Medulla oblongata (tissue), 1 donor: ENCODE data around the gene SLC26A8.

Experiments used
- DNase-seq: peaks from one replicate; pipeline ENCODE4 v3.0.0-alpha.2; 2015; ENCODE audit errors: extremely low spot score

The SLC26A8 gene, protein sequence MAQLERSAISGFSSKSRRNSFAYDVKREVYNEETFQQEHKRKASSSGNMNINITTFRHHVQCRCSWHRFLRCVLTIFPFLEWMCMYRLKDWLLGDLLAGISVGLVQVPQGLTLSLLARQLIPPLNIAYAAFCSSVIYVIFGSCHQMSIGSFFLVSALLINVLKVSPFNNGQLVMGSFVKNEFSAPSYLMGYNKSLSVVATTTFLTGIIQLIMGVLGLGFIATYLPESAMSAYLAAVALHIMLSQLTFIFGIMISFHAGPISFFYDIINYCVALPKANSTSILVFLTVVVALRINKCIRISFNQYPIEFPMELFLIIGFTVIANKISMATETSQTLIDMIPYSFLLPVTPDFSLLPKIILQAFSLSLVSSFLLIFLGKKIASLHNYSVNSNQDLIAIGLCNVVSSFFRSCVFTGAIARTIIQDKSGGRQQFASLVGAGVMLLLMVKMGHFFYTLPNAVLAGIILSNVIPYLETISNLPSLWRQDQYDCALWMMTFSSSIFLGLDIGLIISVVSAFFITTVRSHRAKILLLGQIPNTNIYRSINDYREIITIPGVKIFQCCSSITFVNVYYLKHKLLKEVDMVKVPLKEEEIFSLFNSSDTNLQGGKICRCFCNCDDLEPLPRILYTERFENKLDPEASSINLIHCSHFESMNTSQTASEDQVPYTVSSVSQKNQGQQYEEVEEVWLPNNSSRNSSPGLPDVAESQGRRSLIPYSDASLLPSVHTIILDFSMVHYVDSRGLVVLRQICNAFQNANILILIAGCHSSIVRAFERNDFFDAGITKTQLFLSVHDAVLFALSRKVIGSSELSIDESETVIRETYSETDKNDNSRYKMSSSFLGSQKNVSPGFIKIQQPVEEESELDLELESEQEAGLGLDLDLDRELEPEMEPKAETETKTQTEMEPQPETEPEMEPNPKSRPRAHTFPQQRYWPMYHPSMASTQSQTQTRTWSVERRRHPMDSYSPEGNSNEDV

DNA sequence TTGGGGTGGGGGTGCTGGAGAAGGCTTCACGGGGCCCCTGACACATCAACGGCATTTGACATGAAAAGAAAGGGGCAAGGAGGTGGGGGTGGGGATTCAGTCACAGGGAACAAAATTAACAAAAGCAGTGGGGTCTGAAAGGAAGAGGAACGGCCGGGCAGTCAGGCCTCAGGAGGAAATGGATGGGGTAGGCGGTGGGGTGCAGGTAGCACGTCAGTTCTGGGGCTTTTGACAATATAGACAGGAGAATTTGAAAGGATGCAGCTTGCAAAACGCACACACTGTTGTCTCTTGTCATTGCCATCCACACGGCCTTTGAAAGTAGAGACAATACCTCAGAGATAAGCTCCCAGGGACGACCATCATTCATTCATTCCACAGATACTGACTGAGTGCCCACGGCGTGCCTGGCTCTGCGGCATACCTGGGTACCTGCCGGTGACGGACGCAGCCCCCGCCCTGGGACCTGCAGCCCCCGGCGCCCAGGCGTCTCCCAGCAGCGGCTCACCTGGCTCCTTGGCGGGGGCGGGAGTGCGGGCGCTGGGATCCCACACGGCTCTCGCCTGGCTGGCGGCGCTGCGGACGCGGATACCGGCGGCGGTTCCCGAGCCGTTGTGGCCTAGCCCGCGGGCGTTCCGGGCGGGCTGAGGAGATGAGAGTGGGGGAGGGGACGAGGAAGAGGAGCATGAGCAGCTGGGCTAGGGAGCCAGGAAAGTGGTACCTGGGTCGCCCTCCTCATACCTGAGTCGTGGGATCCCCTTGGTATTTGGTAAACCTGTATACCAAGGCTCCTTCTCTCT is at the start of gene SLC26A8:
Gene SLC26A8, minus strand, starts transcription at position 646 of the 800 bp plus-strand sequence. CDS start 4,934 bp downstream, outside the sequence.
- DNase-seq: no peak

DNA sequence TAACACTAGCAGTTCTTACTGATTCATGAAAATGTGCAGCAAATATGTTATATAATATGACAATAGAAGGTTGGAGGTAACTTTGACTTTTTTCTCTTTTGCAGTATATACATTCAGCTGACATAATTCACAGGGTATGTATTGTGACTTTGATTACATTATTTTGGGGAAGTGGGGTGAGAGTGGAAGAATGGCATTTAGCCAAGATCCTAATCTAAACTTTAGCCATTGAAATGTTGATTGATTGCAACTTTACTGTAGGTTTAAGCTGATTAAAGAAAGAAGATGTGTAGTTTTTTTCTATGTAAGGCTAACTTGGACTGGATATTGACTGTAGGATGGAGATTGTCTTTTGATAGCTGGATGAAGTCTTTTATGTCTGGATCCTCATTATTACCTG is 49.1 kb upstream of the SLC26A8 start:
- no peak for DNase-seq

DNA sequence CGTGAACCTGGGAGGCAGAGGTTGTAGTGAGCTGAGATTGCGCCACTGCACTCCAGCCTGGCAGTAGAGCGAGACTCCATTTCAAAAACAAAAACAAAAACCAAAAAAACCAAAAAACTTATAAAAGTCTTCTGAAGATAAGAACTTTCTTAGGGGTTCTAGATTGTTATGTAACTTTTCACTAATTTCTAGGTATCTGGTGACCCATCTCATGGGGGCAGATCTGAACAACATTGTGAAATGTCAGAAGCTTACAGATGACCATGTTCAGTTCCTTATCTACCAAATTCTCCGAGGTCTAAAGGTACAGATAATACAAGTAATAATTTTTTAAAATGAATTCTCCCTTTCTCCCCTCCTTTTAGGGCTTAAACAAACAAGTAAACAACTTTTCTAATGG is 48.2 kb upstream of the SLC26A8 start:
- DNase-seq: no peak

DNA sequence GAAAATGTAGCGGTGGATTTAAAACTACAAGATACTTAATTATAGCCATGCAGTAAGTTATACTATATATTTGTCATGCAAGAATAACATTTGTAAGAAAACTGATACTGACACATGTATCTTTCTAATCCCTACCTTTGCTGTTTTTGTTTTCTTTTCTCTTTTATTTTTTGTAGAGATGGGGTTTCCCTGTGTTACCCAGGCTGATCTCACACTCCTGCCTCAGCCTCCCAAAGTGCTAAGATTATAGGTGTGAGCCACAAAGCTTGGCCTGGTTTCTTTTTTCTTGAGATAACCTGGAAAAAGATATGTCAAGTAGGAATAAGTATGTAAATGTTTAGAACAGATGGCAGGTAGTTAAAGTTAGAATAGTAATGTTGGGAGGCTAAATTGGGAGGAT is 47.3 kb upstream of the SLC26A8 start:
- DNase-seq: no peak

DNA sequence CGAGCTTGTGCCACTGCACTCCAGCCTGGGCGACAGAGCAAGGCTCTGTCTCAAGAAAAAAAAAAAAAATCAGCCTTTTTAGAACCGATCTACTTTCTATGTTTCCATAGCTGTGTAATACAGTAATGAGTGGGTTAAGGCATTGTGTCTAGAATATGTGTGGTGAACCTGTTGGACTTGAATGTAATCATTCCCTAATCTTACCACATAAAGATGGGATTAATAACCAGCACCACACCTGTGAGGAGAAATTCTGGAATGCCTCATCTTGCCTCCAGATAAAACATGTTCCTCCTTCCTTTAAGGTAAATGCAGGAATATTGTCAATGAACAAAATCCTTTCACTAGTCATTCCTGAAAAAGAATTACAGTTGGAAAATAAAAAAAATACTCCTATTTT is 46.8 kb upstream of the SLC26A8 start:
- DNase-seq: no peak

DNA sequence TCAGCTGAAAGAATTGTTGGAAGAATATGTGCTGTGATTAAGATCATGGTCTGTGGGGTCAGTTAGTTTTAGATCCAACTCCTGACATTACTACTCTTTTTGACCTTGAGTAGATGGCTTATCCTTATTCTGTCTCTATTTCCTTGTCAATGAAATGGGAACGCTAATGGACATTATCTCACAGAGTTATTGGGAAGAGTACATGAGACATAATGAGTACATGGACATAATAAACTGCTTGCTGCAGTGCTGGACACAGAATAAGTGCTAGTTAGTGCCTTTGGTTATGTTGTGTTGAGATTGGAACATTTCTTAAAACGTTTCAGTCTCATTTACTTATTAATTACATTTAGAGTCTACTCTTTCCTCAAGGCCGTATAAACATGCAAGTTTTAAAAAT is 45.8 kb upstream of the SLC26A8 start:
- no peak for DNase-seq

DNA sequence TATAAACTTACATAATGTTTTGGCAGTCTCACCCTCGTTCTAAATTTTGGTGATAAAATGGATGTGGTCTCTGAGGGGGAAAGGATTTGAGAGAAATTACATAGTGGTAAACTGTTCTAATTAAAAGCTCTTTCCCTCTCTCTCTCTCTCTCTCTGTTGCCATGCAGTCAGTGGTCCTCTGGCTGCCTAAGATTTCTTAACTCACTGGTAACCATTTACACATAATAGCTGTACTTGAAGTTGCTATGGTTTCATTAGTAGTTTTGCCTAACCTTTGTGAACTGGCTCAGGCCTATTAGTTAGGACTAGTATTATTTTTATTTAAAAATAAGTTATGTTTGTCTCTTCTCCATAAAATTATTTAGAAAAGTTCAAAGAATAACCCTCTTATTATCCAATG is 45.1 kb upstream of the SLC26A8 start:
- DNase-seq: no peak

DNA sequence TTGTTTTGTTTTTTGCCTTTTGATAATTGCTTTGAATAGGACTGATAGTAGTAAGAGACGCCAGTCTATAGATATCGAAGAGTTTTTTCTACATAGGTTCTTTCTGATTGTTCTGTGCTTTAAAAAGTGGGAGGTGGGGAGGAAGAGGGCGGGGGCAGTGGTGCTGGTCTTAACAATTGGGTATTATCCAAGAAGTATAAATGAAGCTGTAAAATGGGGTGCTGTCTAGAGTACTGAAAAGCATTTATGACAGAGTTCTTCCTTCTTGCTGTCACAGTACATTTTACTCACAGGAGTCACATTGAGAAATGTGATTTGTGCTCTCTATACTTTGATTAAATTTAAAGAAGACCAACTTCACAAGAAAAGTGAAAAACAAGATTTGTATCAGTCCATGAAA is 44.1 kb upstream of the SLC26A8 start:
- no peak for DNase-seq

DNA sequence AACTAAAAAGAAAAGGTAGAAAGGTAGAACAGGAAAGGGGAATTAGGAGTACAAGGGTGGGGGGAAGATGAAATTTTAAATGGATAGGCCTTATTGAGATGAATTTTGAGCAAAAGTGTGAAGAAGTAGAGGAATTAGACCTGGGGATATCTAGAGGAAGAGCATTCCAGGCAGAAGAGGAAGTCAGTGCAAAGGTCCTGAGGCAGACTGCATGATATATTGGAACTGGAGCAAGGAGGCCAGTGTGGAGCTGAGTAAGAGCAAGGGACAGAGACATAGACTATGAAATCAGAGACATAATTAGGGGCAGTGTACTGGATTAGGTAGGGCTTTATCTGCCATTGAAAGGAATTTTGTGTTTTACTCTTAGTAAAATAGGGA is 43.6 kb upstream of the SLC26A8 start:
- DNase-seq: no peak

DNA sequence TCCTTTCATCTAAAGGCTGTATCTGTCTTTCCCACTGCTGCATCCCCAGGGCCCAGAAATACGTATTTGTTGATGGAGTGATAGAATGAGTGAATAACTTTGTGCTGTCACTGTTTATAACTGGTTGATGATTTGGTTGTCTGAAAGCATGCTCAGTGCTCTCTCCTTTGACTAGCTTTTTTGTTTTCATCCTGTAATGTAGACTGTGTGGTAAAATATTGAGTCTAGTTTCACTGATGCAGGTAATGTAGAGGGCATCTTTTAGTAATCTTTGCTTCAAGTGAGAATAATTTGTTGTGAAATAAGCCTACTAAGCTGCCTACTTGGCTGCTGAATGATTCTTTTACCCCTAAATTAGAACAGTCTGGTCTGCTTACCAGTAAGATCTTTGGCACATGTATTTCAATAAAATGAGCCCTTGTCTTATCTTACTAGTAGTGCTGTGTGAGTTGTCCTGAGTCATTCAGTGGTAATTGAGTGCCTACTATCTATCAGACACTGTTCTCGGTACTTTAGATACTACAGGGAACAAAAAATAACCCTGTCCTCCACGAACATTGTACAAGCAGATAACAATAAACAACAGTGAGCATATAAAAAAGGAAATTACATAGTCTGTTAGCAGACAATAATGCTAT is 43.1 kb upstream of the SLC26A8 start:
- DNase-seq: no peak

DNA sequence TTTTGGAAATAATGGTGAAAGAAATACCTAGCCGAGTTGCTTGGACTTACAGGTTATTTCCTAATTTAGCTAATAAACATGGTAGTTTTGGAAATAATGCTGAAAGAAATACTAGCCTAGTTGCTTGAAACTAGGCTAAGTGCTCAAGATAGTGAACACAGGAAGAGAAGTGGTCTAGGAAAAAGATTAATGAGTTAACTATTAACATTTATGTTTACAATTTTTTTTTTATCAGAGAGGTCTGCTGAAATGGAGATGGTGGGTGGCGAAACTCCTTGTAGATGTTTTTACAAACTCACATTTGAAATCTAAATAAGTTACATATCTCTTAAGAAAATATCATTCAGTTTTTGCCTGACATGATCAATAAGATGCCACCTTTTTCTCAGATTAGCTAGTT is 42.4 kb upstream of the SLC26A8 start:
- no peak for DNase-seq

DNA sequence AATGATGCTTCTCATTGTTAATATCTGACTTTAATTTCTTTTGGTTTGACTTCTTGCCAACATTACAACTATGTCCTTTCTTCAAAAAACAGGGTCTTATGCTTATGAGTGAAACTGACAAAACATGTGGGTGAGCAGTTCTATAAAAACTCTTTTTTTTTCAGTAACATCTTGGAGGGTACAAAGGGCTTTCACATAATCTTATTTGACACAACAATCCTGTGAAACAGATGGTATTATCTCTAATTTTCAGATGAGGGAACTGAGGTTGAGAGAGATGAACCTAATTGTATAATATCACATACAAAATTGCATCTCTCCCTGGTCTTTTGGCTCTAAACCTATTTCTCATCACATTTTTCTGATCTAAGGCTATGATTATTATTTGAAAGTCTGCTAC is 41.5 kb upstream of the SLC26A8 start:
- no peak for DNase-seq

DNA sequence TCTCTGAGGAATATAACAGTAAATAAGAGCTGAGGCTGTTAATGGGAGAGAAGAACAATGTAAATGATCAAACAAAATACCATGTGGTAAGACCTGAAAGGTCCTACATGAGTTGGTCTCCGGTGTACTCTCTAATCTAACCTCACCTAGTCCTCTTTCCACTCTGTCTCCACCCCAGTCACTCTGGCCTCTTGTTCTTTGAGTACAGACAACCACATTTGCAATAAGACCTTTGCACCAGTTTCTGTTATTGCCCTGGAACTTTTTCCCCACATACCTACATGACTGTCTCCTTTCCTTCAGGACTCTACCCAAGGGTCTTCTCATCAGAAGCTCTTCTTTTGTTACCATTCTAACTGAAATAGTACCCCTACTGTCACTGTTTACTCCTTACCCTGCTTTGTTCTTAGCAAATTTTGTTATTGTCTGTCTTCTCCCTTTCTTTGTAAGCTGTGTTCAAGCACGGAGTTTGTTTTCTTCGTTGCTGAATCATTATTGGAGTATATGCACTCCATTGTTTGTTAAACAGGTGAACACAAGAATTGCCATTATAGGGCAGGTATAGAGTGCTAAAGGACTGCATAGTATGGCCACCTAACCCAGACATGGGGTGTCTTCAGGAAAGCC is 40.4 kb upstream of the SLC26A8 start:
- no peak for DNase-seq

DNA sequence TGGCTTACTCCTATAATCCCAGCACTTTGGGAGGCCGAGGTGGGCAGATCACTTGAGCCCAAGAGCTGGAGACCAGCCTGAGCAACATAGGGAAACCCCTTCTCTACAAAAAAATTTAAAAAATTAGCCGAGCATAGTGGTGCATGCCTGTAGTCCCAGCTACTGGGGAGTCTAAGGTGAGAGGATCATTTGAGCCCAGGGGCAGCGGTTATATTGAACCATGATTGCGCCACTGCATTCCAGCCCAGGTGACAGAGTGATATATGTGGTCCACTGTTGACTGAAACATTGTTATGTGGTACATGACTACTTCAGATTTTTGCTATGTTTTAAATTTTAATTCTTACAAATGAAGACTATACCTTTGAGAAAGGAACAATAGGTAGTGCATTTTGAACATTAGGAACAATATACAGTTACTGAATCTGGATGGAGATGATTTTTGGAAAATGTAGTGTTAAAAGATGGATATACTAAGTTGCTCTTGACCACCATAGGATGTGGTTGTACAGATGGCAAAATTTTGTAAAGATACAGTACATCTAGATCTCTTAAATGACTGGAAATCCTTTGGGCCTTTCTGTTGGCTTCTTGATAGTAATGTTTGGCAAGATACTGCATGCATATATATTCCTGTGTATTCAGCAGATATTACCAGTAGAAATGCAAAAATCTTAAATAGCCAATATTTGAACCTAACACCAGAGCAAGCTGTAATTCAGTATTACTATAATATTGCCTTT is 39.0 kb upstream of the SLC26A8 start:
- no peak for DNase-seq

DNA sequence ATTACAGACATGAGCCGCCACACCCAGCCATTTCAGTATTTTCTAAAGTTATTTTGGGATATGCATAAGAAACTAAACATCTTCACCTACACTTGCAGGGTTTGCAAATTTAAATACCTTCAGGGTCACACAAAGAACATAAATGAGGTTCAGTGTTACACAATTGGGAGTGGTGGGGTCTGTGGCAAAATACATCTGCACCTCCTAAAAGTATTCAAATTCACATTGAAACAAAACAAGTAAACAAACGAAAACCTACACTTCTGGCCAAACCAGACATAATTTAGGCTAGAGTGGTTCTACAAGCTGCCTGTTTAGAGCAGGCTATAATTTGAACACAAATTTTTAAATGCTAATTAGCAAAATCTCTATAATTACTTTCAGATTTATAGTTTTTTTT is 37.8 kb upstream of the SLC26A8 start:
- no peak for DNase-seq

DNA sequence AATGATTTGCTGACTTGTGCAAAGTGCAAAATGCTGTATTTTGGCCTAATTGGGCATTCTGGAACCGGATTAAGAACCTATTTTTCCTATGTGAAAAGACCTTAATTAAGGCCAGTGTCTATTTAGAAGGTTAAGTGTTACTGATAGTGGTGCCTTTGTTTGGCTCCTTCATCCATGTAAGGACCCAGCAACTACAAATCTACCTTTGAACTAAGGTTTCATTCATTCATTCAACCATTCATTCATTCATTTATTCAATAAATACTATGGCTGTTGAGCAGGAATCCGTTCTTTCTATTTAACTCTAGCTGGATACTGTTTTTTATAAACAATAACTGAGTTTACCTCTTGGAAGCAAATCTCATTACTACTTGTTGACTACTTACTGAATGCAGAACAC is 36.8 kb upstream of the SLC26A8 start:
- no peak for DNase-seq

DNA sequence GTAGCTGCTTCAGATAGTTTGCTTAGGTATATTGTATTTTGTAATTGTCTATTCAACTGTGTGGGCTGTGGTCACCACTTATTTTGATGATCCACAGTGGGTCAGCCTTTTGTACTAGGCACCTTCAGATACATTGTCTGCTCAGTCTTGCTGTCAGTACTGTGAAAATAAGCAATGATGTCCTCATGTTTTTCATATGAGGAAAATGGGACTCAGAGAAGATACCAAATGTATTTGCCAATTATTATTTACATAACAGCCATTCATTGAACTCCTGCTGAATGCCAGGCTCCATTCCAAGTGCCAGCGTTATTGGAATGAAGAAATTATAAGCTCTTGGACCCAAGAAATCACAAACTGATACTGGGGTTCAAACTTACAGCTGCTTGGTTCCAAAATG is 31.7 kb upstream of the SLC26A8 start:
- DNase-seq: no peak

DNA sequence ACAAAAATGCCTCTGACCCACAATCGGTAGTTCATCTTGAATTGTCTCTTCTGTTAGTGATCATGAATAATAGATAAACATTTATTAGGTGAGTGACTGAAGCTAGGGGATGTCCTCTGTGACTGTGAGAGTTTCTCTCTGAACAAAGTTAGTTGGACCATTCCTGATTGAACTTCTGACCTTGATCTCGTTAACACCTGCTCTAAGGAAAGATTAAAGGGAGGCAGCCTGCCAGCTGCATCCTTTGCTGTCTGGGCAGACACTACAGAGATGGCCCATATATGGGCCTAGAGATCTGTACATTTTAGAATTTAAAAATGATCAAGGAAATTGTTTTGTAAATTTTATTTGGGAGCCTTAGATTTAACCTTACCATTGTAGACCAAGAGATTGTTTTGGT is 30.5 kb upstream of the SLC26A8 start:
- no peak for DNase-seq

DNA sequence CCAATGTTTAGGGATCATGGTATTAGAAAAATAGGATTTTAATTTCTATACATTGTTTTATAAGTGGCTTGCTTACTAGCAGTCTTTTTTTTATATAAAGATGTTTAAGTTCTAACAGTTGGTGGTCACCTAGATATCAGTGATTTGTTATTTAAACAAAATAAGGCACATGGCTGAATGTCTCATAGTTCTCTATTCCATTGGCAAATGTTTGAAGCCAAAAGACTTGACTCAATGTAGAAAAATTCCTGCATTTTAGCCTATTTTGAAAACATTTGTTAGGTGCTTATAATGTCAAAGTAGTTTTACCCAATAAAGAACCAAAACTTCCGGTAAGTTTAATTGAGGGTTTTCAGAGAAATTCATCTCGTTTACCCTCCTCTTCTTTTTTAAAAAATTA is 30.0 kb upstream of the SLC26A8 start:
- DNase-seq: no peak

DNA sequence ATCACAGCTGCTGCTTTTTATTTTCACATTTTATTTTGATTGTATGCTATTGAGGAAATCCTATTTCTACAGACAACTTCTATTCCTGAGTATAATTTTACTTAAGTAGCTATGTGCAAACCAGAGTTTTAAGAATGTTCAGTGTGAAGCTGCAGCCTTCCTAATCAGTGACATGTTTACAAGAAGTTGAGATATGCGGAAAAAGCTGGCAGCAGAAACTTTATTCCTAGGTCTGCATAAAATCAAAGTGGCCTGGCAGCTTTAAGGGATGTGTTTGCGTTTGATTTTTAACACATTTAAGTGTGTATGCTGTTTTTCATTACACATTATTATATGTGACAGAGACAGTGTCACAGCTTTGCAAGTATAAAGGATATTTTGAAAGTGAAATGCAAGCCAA is 29.4 kb upstream of the SLC26A8 start:
- DNase-seq: no peak
